ENCODE data around the gene PEX11A.

Gene PEX11A

DNA sequence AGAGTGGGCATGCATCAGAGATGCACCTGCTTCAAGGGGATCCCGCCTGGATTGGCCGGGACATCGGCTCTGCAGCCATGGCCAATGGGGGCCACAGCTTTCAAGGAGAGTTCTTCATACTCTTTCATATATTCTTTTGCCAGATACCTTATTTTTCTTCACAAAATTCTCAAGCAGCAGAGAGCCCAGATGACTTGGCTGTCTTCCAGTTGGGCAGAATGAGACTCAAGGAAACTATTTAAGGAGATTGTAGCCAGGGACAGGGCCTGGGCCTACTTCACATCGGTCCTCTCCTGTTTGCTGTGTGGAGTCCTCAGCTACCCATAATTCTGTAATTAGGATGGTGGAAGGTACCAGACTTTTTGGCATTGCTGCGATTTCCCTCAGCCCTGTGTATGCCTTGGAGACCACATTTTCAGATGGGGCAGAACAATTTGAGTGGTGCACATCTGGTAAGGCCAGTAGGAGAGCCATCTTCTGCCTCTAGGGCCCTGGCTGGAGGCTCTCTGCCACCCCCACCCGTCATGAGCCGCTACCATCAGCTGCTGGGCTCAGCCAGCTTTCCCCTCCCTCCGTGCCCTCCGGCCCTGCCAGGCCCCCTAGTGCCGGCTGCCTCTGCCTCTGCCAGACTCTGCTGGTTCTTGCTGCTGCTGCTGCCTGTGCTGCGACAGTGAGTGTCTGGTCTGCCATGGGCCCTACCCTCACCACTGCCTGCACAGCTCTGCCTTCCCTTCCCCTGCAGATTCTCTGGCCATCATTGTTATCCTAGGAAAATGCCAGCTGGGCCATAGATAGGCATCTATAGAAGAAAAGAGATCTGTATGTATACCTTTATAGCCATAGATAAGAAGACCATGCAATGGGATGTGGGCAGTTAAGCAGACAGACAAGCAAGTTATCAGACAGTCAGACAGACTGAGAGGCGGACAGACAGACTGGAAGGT is 18.1 kb downstream of the PEX11A start:
- POLR2A ChIA-PET (ENCODE audit: low non-redundant PET): no interaction called here
- CTCF ChIA-PET: interaction anchor here (0.6 to 0.7 kb wide), 7 partner anchors 14 to 1136 kb away, joined by 3 to 5 read pairs (median 3); no protein-coding TSS in a partner anchor
- TF ChIP-seq, protein P1, sequence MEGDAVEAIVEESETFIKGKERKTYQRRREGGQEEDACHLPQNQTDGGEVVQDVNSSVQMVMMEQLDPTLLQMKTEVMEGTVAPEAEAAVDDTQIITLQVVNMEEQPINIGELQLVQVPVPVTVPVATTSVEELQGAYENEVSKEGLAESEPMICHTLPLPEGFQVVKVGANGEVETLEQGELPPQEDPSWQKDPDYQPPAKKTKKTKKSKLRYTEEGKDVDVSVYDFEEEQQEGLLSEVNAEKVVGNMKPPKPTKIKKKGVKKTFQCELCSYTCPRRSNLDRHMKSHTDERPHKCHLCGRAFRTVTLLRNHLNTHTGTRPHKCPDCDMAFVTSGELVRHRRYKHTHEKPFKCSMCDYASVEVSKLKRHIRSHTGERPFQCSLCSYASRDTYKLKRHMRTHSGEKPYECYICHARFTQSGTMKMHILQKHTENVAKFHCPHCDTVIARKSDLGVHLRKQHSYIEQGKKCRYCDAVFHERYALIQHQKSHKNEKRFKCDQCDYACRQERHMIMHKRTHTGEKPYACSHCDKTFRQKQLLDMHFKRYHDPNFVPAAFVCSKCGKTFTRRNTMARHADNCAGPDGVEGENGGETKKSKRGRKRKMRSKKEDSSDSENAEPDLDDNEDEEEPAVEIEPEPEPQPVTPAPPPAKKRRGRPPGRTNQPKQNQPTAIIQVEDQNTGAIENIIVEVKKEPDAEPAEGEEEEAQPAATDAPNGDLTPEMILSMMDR (conservative IDR thresholded peaks at IDR 0.05; ENCODE audit: low read depth): no peak
- no peak overlapping the region for H3K27ac ChIP-seq
- no peak for DNase-seq (ENCODE audit: low spot score)

DNA sequence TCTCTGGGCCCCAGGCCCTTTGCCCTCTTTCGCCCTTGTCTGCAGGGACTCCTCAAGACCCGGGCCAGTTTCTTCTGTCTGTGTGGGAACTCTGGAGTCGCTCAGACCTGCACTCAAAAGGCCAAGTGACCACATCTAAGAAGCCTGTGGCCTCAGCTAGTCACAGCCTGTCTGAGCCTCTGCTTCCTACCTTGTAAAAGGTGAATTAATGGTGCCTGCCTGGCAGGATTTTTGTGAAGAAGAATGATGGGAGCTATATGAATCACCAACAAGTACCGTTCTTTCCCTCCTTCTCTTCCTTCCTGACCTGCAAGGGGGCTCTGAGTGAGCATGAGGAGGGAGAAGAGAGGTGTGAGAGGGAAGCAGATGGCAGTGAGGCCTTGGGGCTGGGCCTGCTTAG is 18.9 kb downstream of the PEX11A start:
- ChIA-PET CTCF (interaction anchor here (0.6 to 0.7 kb wide), 4 partner anchors 16 to 403 kb away, joined by 3 read pairs; no protein-coding TSS in a partner anchor), POLR2A (ENCODE audit: low non-redundant PET) (no interaction called here)
- no peak overlapping the region for H3K27ac ChIP-seq
- TF ChIP-seq, protein P1 (conservative IDR thresholded peaks at IDR 0.05; ENCODE audit: low read depth): no peak
- no peak for DNase-seq (ENCODE audit: low spot score)

DNA sequence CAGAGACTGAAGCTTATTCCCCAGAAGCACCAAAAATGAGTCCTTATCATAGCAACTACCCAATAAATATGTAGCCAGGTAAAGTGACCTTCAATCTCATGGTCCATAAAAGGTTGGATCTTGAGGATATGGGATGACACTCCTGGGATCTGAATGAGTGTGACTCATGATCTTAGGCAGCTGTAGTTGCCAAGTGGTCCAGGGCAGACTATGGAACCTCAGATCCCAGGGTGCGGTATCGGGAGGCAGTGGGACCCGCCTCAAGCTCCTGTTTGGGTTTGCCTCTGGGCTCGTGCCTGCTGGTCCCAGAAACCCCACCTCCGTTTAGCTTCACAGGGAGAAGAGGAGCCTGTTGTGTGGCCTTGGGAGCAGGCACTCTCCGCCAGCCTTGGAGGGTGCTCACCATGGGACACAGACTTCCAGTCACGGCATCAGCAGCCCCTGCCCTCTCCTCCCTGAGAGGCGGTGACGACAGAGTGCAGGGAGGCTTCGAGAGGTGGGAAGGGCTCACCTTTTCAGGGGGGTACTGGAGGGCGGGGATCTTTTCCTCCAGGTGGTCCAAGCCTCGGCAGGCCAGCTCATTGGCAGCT is 19.5 kb downstream of the PEX11A start:
- TF ChIP-seq, protein P1 (conservative IDR thresholded peaks at IDR 0.05; ENCODE audit: low read depth): no peak
- ChIA-PET CTCF (interaction anchor here (0.6 kb wide), 1 partner anchor 403 kb away, joined by 3 read pairs; no protein-coding TSS in a partner anchor), POLR2A (ENCODE audit: low non-redundant PET) (no interaction called here)
- no peak overlapping the region for H3K27ac ChIP-seq
- DNase-seq (ENCODE audit: low spot score): no peak

DNA sequence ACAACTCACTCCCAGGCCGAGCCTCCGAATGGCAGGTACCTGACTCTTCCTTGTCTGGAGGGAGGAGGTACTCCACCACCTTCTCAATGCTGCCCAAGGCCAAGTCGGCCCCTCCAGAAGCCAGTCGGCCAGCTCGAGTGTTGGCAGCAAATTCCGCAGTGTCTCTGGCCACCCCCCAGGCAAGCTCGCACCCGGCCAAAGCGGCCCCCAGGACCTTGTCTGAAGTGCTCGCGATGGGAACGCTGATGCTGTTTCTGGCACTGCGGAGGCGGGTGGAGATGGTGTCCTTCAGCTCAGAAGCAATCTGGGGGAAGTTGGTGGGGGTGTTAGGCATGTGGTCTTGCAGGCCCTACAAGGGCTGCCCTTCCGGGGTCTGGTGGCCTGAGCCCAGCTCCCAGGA is 20.6 kb downstream of the PEX11A start:
- ChIA-PET POLR2A (ENCODE audit: low non-redundant PET) (no interaction called here), CTCF (no interaction called here)
- TF ChIP-seq, protein P1 (conservative IDR thresholded peaks at IDR 0.05; ENCODE audit: low read depth): no peak
- no peak for DNase-seq (ENCODE audit: low spot score)
- no peak overlapping the region for H3K27ac ChIP-seq

DNA sequence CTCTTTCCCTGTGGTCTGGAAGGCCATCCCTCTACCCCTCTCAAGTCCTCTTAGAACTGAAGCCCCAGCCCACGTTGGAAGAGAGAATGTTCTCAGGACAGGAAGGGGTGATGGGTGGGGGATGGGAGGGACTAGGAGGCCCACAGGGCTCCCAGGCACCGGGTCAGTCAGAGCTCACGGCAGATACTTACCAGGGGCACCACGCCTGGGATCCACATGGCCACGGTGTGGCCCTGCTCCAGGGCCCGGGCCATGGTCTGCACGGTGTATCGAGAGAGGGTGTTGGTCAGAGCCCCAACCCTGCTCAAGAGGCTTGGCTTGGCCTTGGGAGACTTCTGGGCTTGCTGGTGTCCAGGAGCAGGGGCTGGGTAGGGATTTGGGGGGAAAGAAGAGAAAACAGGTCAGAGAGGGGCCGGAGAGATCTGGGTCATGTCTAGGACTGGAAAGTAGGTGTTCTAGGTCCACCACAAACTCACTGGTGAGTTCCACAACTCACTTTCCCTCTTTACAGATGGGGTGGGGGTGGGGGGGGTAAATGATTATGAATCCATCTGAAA is 21.2 kb downstream of the PEX11A start:
- TF ChIP-seq, protein P1 (conservative IDR thresholded peaks at IDR 0.05; ENCODE audit: low read depth): no peak
- CTCF ChIA-PET: no interaction called here
- H3K27ac ChIP-seq: no peak overlapping the region
- POLR2A ChIA-PET (ENCODE audit: low non-redundant PET): no interaction called here
- DNase-seq (ENCODE audit: low spot score): no peak

DNA sequence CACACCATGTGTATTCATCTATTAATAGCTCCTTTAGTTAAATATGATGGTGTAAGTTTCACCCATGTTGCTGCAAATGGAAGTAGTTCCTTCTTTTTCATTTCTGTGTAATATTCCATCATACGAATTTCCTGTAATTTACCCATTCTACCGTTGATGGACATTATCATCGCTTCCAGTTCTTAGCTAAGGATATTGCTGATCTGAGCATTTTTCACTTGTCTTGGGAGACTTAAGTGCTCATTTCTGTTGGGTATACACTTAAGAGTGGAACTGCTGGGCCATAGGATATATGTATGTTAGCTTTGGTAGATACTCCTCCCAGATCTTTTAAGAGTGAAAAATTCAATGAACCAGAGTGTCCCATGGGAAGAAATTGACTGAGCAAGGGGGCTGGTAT is 22.4 kb downstream of the PEX11A start:
- CTCF ChIA-PET: interaction anchor here (0.5 to 1.6 kb wide), 3 partner anchors 22 to 114 kb away, joined by 3 to 6 read pairs (median 4); no protein-coding TSS in a partner anchor
- POLR2A ChIA-PET (ENCODE audit: low non-redundant PET): no interaction called here
- no peak overlapping the region for H3K27ac ChIP-seq
- TF ChIP-seq, protein P1 (conservative IDR thresholded peaks at IDR 0.05; ENCODE audit: low read depth): no peak
- no peak for DNase-seq (ENCODE audit: low spot score)
